ENCODE measurements around the gene TRPM3. TPM values are rescaled to one million over a fixed set of nuclear protein-coding genes. Genes with fewer than 3 reads are reported as not detected.

TRPM3 gene
- total and polyA plus RNA-seq, 2 of the 13 experiments (the other 11 are each of a cell fraction or from before 2014, with no cell fraction given): not detected

- TF ChIP-seq ZSCAN12 (CRISPR knock-in tag; IDR thresholded peaks at IDR 0.05): no peak
- TF ChIP-seq TBX2 (CRISPR knock-in tag; IDR thresholded peaks at IDR 0.05; ENCODE audit: borderline replicate concordance): no peak
- TF ChIP-seq ZNF629 (CRISPR knock-in tag; conservative IDR thresholded peaks at IDR 0.05): no peak
Observed at GRCh38 chr9:70539526-70539925, 581.9 kb downstream of the TRPM3 start (continued).

- no peak overlapping the region for H3K9ac ChIP-seq (ENCODE audit: insufficient read depth, low read depth, low read length)
- H4K20me1 ChIP-seq (ENCODE audit: insufficient read depth, low read length): no peaks in the 10 kb centered on the region
- no peak overlapping the region for H3K27ac ChIP-seq (ENCODE audit: extremely low read length, insufficient read depth, low read length)
- no TSS peak for BruUV-seq (replicated peaks)
- no peaks in the 10 kb centered on the region for H3K4me1 ChIP-seq (ENCODE audit: insufficient read depth, low read length)
- WGBS (ENCODE audit: low lambda C conversion rate): 0% methylated on average over 1 of the region's 1 CpG
- H3K27me3 ChIP-seq (ENCODE audit: control insufficient read depth in 1 of 2, insufficient read depth in 2 of 2, low read length in 2 of 2): no peaks in the 10 kb centered on the region
- H3K4me3 ChIP-seq (replicated peaks in 1 of 3; ENCODE audit: insufficient read depth in 1 of 3, low read depth in 2 of 3, low read length in 3 of 3): no peak overlapping the region
- H3K79me2 ChIP-seq (ENCODE audit: insufficient read depth, low read length): no peaks in the 10 kb centered on the region
- ATAC-seq (no peak), DNase-seq (ENCODE audit: low spot score) (no peak), FAIRE-seq (no peak)
- no peaks in the 10 kb centered on the region for H3K36me3 ChIP-seq (replicated peaks in 1 of 2; ENCODE audit: control insufficient read depth in 1 of 2, insufficient read depth in 2 of 2, low read length in 2 of 2)
- no peaks in the 10 kb centered on the region for H3K9me3 ChIP-seq (ENCODE audit: low read length)
- no peak overlapping the region for H2AFZ ChIP-seq (ENCODE audit: low read length)
- H3K4me2 ChIP-seq (ENCODE audit: low read depth, low read length): no peak overlapping the region
- ChIA-PET POLR2A (no interaction called here), CTCF (ENCODE audit: low intra/inter-chr PET ratio, low total read pairs) (no interaction called here)
- intact Hi-C loops (cut with micrococcal nuclease; ENCODE audit: unreplicated experiment) (no loop called here), in situ Hi-C loops (cut with HindIII; ENCODE audit: extremely low pct_ligation_motif_present, low pct_unique_long_range_greater_than_20kb) (no loop called here)
- TF ChIP-seq AHR (CRISPR knock-in tag; IDR thresholded peaks at IDR 0.05) (no peak), STAT6 (CRISPR knock-in tag; IDR thresholded peaks at IDR 0.05; ENCODE audit: borderline replicate concordance) (no peak), SYNCRIP (IDR thresholded peaks at IDR 0.05; ENCODE audit: insufficient read depth, low read depth, low read length) (no peak), PRDM4 (CRISPR knock-in tag; IDR thresholded peaks at IDR 0.05; ENCODE audit: borderline replicate concordance) (no peak), SAP130 (CRISPR knock-in tag; IDR thresholded peaks at IDR 0.05; ENCODE audit: low read depth) (no peak), ZNF34 (CRISPR knock-in tag; IDR thresholded peaks at IDR 0.05; ENCODE audit: borderline replicate concordance) (no peak), ZNF572 (CRISPR knock-in tag; IDR thresholded peaks at IDR 0.05) (no peak), THRA (CRISPR knock-in tag; IDR thresholded peaks at IDR 0.05; ENCODE audit: borderline replicate concordance) (no peak), JUN (CRISPR knock-in tag; IDR thresholded peaks at IDR 0.05) (no peak), ZNF781 (CRISPR knock-in tag; IDR thresholded peaks at IDR 0.05; ENCODE audit: borderline replicate concordance, not compliant biosample characterization) (no peak), PAX8 (CRISPR knock-in tag; IDR thresholded peaks at IDR 0.05; ENCODE audit: borderline replicate concordance) (no peak), FIP1L1 (IDR thresholded peaks at IDR 0.05; ENCODE audit: borderline replicate concordance, insufficient read depth, low read depth, low read length) (no peak), ZNF101 (CRISPR knock-in tag; IDR thresholded peaks at IDR 0.05; ENCODE audit: borderline replicate concordance, low read depth) (no peak), KLF12 (CRISPR knock-in tag; IDR thresholded peaks at IDR 0.05; ENCODE audit: borderline replicate concordance) (no peak)
Observed at GRCh38 chr9:70539001-70539400, 582.4 kb downstream of the TRPM3 start.

Measured in HepG2 (cell line).